NCI-H2081 treated with DMSO at 0.1 percent for 48 hours (cell line): ENCODE data around the gene PRRX2.
"Not testable (repeated sequence)": the region's sequence is repeated elsewhere in the genome, so short reads cannot be mapped to it uniquely, and the experiment has no call there.

Experiments
- DNase-seq: peaks from one replicate; lab custom pipeline; 2025; lab: John Stamatoyannopoulos, UW

PRRX2 gene

GRCh38 chr9:129665389-129665775, at the start of gene PRRX2:
Gene PRRX2 (plus strand): TSS chr9:129665647. CDS start chr9:129665868, 221 bp downstream.
- no peak for DNase-seq

DNA sequence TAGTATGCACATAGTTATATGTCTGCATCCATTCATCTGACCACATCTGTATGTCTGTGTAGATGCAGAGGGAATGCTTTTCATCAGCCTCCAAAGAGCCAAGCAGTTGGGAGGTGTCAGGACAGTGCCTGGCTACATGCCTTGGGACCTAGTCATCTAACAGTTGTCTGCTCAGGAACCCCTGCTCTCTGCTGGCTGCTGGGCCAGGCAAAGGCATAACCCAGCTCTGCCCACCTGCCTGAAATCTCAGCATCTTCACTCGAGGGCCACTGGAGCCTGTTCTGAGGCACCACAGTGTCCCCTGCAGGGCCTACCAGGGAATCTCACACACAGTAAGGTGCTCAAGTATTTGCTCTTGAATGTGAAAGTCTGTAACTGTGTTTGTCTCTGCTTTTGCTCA, 48.3 kb upstream of the PRRX2 start:
- no peak for DNase-seq

- DNase-seq, result no peak
Measured at GRCh38 chr9:129619787-129620668, 45.4 kb upstream of the PRRX2 start.

DNA sequence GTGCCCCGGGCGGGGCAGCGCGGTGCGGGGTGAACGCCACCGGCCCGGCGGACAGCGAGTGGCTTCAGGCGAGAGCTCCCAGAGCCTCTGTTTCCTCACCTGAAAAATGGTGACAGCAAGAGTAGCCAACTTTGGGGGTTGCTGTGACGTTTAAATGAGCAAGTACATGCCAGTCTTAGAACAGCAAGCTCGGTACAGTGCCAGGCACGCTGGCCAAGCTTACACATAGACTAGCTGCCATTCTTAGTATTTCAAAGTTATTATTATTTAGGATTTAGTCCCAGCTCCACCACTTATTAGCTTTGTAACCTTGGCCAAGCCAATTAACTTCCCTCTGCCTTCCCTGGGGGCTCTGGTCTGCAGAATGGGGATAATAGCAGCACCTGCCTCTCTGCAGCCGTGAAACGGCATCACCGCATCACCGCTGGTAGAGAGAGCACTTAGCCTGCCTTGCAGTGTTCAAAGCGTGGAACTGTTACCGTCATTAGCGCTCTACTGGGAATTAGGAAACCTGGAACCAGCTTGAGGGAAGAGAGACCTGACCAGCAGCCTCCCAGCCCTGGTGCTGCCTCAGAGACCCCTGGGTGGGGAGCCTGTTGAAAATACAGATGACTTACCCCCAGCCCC, 44.7 kb upstream of the PRRX2 start, which contains the start of gene C9orf50:
C9orf50 (minus strand) TSS at position 433 of the 627 bp plus-strand sequence. CDS start 527 bp downstream, outside the sequence.
- no peak for DNase-seq

DNA sequence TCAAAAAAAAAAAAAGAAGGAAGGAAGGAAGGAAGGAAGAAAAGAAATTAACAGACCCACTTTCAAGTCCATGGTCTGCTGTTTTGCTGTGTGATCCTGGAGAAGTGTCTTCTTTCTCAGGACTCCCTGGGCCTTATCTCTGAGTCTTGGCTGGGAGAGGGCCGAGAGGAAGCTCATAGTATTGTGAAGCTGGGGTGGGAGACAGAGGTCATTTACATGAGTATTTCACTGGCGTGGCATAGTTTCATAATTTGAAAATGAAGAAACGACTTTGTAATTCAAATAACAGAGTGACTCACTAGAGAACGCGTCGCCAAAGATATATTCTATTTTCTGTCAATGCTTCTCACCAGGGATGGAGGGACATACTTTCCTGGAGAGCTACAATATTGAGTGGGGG, 42.1 kb upstream of the PRRX2 start:
- no peak for DNase-seq

- DNase-seq, result no peak
Measured at GRCh38 chr9:129624168-129624759, 41.2 kb upstream of the PRRX2 start.

DNA sequence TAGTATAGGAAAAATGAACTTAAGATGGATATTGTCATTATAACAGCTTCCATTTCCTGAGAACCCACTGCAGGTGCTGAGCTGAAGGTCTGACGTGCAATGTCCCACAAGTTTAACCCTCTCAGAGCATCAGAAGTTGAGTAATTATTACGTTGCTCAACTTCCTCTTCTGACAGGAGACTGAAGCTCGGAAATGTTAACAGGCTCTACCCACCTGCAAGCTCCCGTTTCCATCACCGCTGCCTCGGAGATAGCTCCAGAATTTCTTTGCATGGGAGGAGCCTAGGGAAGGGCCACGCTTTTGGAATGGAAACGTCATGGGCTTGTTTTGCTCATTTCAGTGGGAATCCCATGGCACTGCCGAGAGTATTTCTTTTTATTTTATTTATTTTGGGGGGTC, 40.5 kb upstream of the PRRX2 start:
- DNase-seq, result no peak

- DNase-seq, result no peak
Measured at GRCh38 chr9:129626079-129626624, 39.3 kb upstream of the PRRX2 start, which contains the start of gene NTMT1. Gene NTMT1 (plus strand): TSS chr9:129626163. CDS start chr9:129632704, 6,541 bp downstream.

DNA sequence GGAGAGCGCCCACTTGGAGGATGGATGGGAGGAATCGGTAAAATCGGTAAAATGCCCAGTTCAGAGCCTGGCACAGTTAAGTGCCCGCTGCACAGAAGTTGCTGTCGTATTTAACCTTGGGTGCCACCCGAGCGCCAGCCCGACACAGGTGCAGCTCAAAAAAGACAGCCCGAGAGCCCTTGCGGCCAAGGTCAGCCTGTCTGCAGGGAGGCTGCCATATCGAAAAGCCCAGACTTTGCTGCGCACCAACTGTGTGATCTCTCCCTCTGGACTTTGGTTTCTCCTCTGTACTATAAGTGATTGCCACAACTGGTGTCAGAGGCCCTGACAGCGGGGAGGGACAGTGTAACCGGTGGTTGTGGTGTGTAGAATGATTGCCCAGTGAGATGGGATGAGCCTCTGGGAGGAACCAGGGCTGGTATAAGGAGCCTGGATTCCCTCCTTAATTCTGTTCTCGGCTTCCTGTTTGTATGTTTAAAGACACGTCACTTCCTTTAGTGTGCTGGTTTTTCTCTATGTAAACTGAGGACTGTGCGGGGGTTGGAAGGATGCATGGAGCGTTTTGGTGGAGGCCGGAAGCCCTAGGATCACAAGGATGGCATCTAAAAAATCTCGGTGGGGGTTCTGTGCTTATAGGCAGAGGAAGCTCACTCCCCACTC, 38.7 kb upstream of the PRRX2 start:
- DNase-seq, result no peak

GRCh38 chr9:129627556-129628440, 37.6 kb upstream of the PRRX2 start:
- DNase-seq, result no peak

- DNase-seq, result no peak
Measured at GRCh38 chr9:129628709-129629108, 36.7 kb upstream of the PRRX2 start.

DNA sequence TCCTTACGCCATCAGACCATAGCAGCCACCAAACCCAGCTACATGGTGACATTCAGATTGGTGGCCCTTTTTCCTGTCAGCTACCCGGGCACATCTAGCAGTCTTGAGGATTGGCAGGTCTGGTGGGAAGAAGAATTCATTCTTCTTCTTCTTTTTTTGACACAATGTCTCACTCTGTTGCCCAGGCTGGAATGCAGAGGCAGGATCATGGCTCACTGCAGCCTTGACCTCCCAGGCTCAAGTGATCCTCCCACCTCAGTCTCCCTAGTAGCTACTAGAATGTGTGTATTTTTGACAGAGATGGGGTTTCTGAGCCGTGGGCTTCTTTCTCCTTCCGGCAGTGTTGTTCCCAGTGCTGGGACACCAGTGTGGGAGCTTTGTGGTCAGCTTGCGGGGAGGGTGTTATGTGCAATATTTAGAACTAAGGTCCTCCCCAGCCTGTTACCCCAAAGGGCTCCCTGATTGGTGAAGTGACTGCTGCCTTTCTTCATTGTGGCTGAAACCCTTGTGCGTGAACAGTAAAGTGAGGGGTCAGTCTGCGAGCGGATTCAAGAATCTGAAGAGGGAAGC, 36.1 kb upstream of the PRRX2 start:
- DNase-seq, result no peak

- no peak for DNase-seq
Measured at GRCh38 chr9:129630967-129631673, 34.3 kb upstream of the PRRX2 start.

GRCh38 chr9:129631674-129632129, 33.7 kb upstream of the PRRX2 start:
- DNase-seq, result no peak

- DNase-seq, result no peak
Measured at GRCh38 chr9:129632460-129632859, 33.0 kb upstream of the PRRX2 start.

- DNase-seq, result no peak
Measured at GRCh38 chr9:129633207-129633606, 32.2 kb upstream of the PRRX2 start.

DNA sequence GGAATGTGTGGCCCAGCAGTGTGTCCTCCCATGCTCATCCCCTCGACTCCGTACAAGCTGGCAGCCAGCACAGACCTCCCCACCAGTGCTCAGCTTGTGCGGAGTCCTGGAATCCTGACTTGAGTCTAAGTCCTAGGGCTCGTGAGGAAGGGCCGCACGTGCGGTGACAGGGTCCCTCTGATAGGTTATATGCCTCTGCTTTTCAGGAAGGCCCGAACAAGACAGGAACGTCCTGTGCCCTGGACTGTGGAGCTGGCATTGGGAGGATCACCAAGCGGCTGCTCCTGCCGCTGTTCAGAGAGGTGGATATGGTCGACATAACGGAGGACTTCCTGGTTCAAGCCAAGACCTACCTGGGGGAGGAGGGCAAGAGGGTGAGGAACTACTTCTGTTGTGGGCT, 31.6 kb upstream of the PRRX2 start:
- DNase-seq, result no peak

DNA sequence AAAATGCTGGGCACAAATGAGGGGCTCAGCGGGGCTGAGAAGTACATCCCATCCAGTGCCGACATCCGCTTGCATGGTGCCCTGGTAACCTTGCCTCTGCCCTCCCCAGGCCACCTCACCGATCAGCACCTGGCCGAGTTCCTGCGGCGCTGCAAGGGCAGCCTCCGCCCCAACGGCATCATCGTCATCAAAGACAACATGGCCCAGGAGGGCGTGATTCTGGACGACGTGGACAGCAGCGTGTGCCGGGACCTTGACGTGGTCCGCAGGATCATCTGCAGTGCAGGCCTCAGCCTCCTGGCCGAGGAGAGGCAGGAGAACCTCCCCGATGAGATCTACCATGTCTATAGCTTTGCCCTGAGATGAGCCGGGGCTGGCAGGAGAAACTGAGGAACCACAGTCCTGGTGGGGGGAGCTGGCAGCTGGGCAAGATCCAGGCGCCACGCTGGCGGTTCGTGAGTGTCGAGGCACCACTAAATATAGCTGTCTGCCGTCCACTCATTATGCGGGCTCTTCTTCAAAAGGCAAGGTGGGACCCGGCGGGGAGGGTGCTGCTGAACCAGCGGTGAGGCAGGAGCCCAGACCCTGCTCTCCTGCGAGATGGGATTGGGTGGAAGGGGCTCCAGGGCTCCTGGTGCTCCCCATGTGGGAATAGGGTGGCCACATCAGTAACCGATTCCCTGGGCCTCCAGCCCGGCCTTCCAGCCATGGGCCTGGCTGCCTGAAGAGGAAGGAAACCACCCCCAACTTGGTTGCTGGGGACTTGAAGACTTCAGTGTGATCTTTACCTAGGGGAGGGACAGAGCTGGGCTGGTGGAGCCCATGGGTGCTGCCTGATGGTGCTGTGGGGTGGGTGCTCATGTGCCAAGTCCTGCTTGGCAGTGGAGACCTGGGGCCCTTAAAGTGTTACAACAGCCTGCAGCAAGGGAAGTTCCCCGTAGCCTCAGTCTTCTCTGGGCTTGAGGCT, 30.1 kb upstream of the PRRX2 start:
- DNase-seq, result no peak

DNA sequence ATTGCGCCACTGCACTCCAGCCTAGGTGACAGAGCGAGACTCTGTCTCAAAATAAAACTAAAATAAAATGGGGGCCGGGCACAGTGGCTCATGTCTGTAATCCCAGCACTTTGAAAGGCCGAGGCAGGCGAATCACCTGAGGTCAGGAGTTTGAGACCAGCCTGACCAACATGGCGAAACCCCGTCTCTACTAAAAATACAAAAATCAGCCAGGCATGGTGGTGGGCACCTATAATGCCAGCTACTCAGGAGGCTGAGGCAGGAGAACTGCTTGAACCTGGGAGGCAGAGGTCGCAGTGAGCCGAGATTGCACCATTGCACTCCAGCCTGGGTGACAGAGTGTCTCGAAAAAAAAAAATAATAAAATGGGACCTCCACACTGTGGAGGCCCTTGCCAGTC, 29.1 kb upstream of the PRRX2 start:
- DNase-seq, result not testable (repeated sequence)
